ENCODE data around the gene AFDN.

GRCh38 chr6:167915139-167915538 lies 88.4 kb downstream of the AFDN start:
- no peak for TF ChIP-seq ATF2 (IDR thresholded peaks at IDR 0.05; ENCODE audit: low read length)
- TF ChIP-seq CTCF (IDR thresholded peaks at IDR 0.05; ENCODE audit: control extremely low read depth in 1 of 3, insufficient read depth in 1 of 3, low read depth in 1 of 3, low read length in 3 of 3) = no peak
- no peak for TF ChIP-seq POLR2A (IDR thresholded peaks at IDR 0.05; ENCODE audit: control extremely low read depth in 1 of 2, low read depth in 2 of 2, low read length in 2 of 2)
- TF ChIP-seq BCL11A (IDR thresholded peaks at IDR 0.05; ENCODE audit: low read depth in 2 of 2, low read length in 2 of 2) = no peak
- TF ChIP-seq GABPA (IDR thresholded peaks at IDR 0.05; ENCODE audit: borderline replicate concordance, insufficient read depth, low read length) = no peak
- TF ChIP-seq HDAC6 (IDR thresholded peaks at IDR 0.05; ENCODE audit: low read depth, low read length) = no peak
- TF ChIP-seq TAF7 (optimal IDR thresholded peaks at IDR 0.05; ENCODE audit: borderline replicate concordance, low read depth, low read length) = no peak
- no peak for TF ChIP-seq CREB1 (IDR thresholded peaks at IDR 0.05)

All from H1 (cell line).